Fibroblast of pulmonary artery (primary cell): ENCODE results near the gene FRMD1.

ENCODE experiments used
- DNase-seq: peaks from one replicate; pipeline ENCODE4 v3.0.0-alpha.2; 2010; ENCODE audit warnings: low read depth
- H3K4me3 ChIP-seq: replicated peaks from 2 replicates; pipeline ENCODE4 v1.5.1; 2011; ENCODE audit warnings: low read depth, mild to moderate bottlenecking, control low read depth, low read length, moderate library complexity
- TF ChIP-seq, protein P1 (sequence below): IDR thresholded peaks from 2 replicates; pipeline ENCODE4 v1.5.1; 2011; ENCODE audit warnings: mild to moderate bottlenecking, control low read depth, low read length, inconsistent platforms; ENCODE audit errors: missing control alignments

The FRMD1 gene

GRCh38 chr6:168035098-168035660 lies 43.8 kb downstream of the FRMD1 start:
- TF ChIP-seq, protein P1, sequence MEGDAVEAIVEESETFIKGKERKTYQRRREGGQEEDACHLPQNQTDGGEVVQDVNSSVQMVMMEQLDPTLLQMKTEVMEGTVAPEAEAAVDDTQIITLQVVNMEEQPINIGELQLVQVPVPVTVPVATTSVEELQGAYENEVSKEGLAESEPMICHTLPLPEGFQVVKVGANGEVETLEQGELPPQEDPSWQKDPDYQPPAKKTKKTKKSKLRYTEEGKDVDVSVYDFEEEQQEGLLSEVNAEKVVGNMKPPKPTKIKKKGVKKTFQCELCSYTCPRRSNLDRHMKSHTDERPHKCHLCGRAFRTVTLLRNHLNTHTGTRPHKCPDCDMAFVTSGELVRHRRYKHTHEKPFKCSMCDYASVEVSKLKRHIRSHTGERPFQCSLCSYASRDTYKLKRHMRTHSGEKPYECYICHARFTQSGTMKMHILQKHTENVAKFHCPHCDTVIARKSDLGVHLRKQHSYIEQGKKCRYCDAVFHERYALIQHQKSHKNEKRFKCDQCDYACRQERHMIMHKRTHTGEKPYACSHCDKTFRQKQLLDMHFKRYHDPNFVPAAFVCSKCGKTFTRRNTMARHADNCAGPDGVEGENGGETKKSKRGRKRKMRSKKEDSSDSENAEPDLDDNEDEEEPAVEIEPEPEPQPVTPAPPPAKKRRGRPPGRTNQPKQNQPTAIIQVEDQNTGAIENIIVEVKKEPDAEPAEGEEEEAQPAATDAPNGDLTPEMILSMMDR, result no peak
- peak; percentile 89 for DNase-seq

GRCh38 chr6:168034537-168034936 lies 44.5 kb downstream of the FRMD1 start:
- no peak overlapping the region for H3K4me3 ChIP-seq
- TF ChIP-seq, protein P1, result no peak
- DNase-seq, result no peak

More at GRCh38 chr6:168035098-168035660, 43.8 kb downstream of the FRMD1 start:
- peak overlapping the region; percentile 54 for H3K4me3 ChIP-seq

DNA sequence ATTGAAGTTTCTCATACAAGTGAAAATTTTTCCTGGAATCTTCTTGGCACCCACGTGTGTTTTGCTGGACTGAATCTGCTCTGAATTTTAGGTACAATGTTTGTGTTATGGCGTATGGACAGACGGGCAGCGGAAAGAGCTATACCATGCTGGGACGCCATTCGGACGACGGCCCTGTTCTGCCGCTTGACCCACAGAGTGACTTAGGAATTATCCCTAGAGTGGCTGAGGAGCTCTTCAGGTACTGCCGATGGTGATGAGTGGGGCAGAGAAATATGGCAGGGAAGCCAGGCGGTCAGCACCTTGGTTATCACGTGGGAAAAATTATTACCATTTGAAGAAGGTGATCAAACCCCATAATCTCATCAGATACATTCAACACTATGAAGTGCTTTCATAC lies 45.2 kb downstream of the FRMD1 start:
- DNase-seq, result no peak
- no peak overlapping the region for H3K4me3 ChIP-seq
- TF ChIP-seq, protein P1, result no peak

DNA sequence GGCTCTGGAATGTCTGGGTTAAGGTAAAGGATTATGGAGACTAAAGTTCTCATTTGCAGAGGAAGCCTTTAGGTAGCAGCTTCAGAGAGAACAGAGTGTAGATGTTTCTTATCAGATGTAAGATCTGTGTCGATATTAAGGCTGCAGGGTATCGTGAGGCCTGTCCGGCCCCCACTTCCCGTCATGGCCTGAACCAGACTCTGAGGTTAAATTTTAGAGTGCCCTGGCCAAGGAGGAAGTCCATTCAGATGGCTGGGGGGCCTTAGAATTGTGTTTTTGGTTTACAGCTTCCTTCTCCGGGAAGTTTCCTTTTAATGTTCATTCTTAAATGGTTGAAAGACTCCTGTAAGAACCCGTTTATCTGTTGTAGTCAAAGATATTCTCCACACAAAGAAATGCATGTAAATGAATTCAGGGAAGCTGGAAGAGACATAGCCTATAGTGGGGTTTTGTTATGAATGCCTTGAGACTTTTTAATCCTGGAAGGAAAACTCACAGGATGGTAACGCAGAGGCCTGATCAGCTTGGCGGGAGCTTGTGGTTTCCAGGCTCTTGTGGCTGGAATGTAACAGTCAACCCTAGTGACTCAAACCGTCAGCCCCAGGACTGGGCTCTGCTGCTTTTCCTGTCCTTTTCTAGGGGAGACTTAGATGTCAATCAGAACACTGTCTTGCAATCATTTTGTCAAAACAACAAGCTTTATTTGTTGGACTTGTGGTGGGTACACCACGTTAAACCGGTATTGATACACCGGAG lies 46.8 kb downstream of the FRMD1 start:
- TF ChIP-seq, protein P1, result peak; percentile 50
- peak; percentile 69 for DNase-seq

GRCh38 chr6:168031411-168031971 lies 47.5 kb downstream of the FRMD1 start:
- TF ChIP-seq, protein P1, result no peak
- H3K4me3 ChIP-seq, result no peak overlapping the region
- no peak for DNase-seq

More for the DNA sequence above, 46.8 kb downstream of the FRMD1 start:
- no peak overlapping the region for H3K4me3 ChIP-seq

GRCh38 chr6:168030908-168031307 lies 48.1 kb downstream of the FRMD1 start:
- TF ChIP-seq, protein P1, result no peak
- no peak overlapping the region for H3K4me3 ChIP-seq
- DNase-seq, result no peak
